Uterus (tissue), 2 donors: ENCODE results near the gene CBLL1.

Source experiments
- POLR2A ChIP-seq, 2 donors: fragments of 450-650 bp; IDR thresholded peaks; one replicate each; pipeline ENCODE4 v1.6.1; 2016; ENCODE audit warnings: antibody characterized with exemption in 2 of 2, mild to moderate bottlenecking in 1 of 2, moderate library complexity in 1 of 2
- TF ChIP-seq, protein P1 (sequence below), 4 experiments: fragments of 200-600 bp in 2 of 4; fragments of 450-650 bp in 2 of 4; sonication (generic) in 2 of 4; IDR thresholded peaks; one replicate each; pipeline ENCODE4 v1.5.1; 2016 to 2019; ENCODE audit warnings: antibody characterized with exemption in 4 of 4, mild to moderate bottlenecking in 2 of 4, moderate library complexity in 1 of 4

DNA sequence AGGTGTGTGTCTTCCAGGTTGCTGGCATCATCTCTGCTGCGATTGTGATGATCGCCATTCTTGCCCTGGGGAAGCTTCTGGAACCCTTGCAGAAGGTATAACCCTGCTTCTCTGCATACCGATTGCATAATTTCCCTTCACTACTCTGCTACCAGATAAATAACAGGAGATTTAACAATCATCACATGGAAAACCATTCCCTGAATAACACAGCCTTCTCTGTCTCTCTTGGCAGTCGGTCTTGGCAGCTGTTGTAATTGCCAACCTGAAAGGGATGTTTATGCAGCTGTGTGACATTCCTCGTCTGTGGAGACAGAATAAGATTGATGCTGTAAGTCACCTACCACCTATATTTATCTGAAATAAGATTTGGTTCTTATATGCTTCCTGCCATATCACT, 49.6 kb upstream of the CBLL1 start:
- TF ChIP-seq, protein P1, sequence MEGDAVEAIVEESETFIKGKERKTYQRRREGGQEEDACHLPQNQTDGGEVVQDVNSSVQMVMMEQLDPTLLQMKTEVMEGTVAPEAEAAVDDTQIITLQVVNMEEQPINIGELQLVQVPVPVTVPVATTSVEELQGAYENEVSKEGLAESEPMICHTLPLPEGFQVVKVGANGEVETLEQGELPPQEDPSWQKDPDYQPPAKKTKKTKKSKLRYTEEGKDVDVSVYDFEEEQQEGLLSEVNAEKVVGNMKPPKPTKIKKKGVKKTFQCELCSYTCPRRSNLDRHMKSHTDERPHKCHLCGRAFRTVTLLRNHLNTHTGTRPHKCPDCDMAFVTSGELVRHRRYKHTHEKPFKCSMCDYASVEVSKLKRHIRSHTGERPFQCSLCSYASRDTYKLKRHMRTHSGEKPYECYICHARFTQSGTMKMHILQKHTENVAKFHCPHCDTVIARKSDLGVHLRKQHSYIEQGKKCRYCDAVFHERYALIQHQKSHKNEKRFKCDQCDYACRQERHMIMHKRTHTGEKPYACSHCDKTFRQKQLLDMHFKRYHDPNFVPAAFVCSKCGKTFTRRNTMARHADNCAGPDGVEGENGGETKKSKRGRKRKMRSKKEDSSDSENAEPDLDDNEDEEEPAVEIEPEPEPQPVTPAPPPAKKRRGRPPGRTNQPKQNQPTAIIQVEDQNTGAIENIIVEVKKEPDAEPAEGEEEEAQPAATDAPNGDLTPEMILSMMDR (IDR thresholded peaks at IDR 0.05), result no peak
- TF ChIP-seq POLR2A (IDR thresholded peaks at IDR 0.05), result no peak
